HK-2 (cell line): Measurements from ENCODE around the gene EPS15.

Experiments
- DNase-seq: peaks from one replicate; pipeline ENCODE4 v3.0.0-alpha.2; 2018; ENCODE audit not compliant: unreplicated experiment

EPS15 gene

GRCh38 chr1:51316113-51316845 lies 202.8 kb downstream of the EPS15 start:
- peak; percentile 59 for DNase-seq

GRCh38 chr1:51314974-51315373 lies 204.1 kb downstream of the EPS15 start:
- no peak for DNase-seq

- peak; percentile 61 for DNase-seq
Measured at GRCh38 chr1:51313961-51314777, 204.9 kb downstream of the EPS15 start.

- DNase-seq = peak; percentile 36
Measured at GRCh38 chr1:51313268-51313852, 205.7 kb downstream of the EPS15 start.

GRCh38 chr1:51312718-51313117 lies 206.3 kb downstream of the EPS15 start:
- DNase-seq = no peak

- DNase-seq = no peak
Measured at GRCh38 chr1:51311826-51312225, 207.2 kb downstream of the EPS15 start.

- no peak for DNase-seq
Measured at GRCh38 chr1:51310871-51311613, 208.0 kb downstream of the EPS15 start.

GRCh38 chr1:51309291-51309690 lies 209.8 kb downstream of the EPS15 start:
- DNase-seq = no peak

- no peak for DNase-seq
Measured at GRCh38 chr1:51308636-51309035, 210.4 kb downstream of the EPS15 start.

GRCh38 chr1:51306950-51307349 lies 212.1 kb downstream of the EPS15 start:
- no peak for DNase-seq

GRCh38 chr1:51305371-51305823 lies 213.7 kb downstream of the EPS15 start:
- peak; percentile 49 for DNase-seq

GRCh38 chr1:51304360-51304759 lies 214.7 kb downstream of the EPS15 start:
- DNase-seq = no peak
